BLaER1 treated with 17β-estradiol and CSF1 and Interleukin-3, amounts not matched to agents 10 nM and 100 nM (cell line): ENCODE data around the gene FANCI.
A peak's percentile ranks its signal among the peaks of the same experiment; 100 is the strongest.

Source experiments
- H3K27ac ChIP-seq, 11 experiments: shearing (Covaris generic); formaldehyde crosslinking; 2 replicates each; pipeline ENCODE4 v1.8.1; 2022
- H3K27me3 ChIP-seq, 11 experiments: shearing (Covaris generic); formaldehyde crosslinking; 2 replicates each; pipeline ENCODE4 v1.8.1; 2022
- H3K36me3 ChIP-seq, 11 experiments: shearing (Covaris generic); formaldehyde crosslinking; 2 replicates each; pipeline ENCODE4 v1.8.1; 2022
- H3K4me1 ChIP-seq, 10 experiments: shearing (Covaris generic); formaldehyde crosslinking; 2 replicates each; pipeline ENCODE4 v1.8.1; 2022
- H3K4me2 ChIP-seq, 11 experiments: shearing (Covaris generic); formaldehyde crosslinking; 2 replicates each; pipeline ENCODE4 v1.8.1; 2022
- H3K4me3 ChIP-seq, 10 experiments: shearing (Covaris generic); formaldehyde crosslinking; 2 replicates each; pipeline ENCODE4 v1.8.1; 2022
- H3K9ac ChIP-seq, 11 experiments: shearing (Covaris generic); formaldehyde crosslinking; 2 replicates each; pipeline ENCODE4 v1.8.1; 2022
- H3K9me3 ChIP-seq, 11 experiments: shearing (Covaris generic); formaldehyde crosslinking; replicated peaks in 1 of 11; 2 replicates each; pipeline ENCODE4 v1.8.1; 2022
- H4K20me1 ChIP-seq, 11 experiments: shearing (Covaris generic); formaldehyde crosslinking; 2 replicates each; pipeline ENCODE4 v1.8.1; 2022
- Cebpa-rat ChIP-seq, 11 experiments: shearing (Covaris generic); IDR thresholded peaks; 2 replicates each; pipeline ENCODE4 v1.8.1; 2022

FANCI gene

DNA sequence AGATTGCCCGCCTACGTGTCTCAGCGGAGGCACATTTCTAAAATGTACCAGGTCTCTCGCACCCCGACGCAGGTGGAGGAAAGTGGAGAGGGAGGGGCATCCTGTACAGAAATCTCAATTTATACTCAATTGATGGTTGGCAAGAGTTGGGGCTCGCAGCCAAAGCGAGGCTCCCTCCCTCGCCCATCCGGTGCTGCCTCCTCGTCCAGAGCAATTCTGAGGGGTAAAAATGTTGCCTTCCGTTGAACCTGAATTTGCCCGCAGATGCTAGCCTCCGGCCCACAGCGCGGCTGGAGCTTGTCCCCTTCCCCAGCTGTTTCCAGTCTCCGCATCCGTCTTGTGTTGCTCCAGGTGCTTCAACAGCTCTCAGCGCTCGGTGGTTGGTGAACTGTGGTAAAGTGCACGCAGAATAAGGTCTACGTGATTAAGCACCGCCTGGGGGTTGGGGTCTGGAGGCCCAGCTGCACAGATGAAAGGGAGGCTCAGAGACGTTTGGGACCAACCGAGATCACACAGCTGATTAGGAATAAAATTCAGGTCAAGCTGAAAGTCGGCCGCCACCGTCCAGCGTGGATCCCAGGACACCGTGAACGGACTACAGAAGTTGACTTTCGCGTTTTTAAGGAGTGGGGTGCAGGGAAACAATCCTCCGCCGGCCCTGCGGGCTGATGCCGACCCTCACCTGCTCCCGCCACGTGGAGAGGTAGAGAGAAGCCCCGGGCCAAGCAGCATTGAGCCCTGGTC is 91.7 kb downstream of the FANCI start:
- H3K9me3 ChIP-seq = no peaks in the 10 kb centered on the region
- H3K9ac ChIP-seq = peak overlapping the region; percentile 28 to 99 (median 96); a peak in 20 of 22 replicates
- peaks cover 37 to 57% (median 47%) of the 10 kb centered on the region in 10 experiments for H3K4me1 ChIP-seq
- H3K36me3 ChIP-seq = peaks cover 27 to 34% (median 30%) of the 10 kb centered on the region in 11 experiments
- peak overlapping the region in 10 of 11 experiments; percentile 21 to 99 (median 96); a peak in 19 of 22 replicates for H3K27ac ChIP-seq
- H3K27me3 ChIP-seq = no peaks in the 10 kb centered on the region
- H4K20me1 ChIP-seq = peaks cover 34 to 42% (median 39%) of the 10 kb centered on the region in 11 experiments
- peak overlapping the region; percentile 74 to 93 (median 82) for H3K4me2 ChIP-seq
- no peak for TF ChIP-seq Cebpa-rat (IDR thresholded peaks at IDR 0.05)
- peak overlapping the region; percentile 55 to 97 (median 87) for H3K4me3 ChIP-seq

DNA sequence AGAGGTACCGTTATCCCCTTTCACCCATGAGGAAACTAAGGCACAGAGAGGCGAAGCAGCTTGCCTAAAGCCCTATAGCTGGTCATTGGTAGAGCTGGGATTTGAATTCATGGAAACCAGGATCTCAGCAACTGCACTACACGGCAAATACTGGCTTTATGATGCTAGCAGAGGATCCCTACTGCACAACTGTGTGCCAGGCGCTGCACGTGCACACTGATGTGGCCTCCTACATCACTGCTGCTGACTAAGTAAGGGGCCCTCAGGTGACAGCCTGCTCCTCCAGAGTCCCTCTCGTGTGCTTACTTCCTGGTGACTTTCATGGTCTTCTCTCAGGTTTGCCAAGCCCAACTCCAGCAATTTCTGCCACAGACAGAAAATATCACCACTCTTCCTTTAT is 94.3 kb downstream of the FANCI start:
- Histone ChIP-seq H3K27me3 (no peaks in the 10 kb centered on the region), H4K20me1 (peaks cover 10 to 16% (median 13%) of the 10 kb centered on the region in 11 experiments; a peak in 21 of 22 replicates), H3K4me2 (no peak overlapping the region; a peak in 1 of 22 replicates), H3K9ac (no peak overlapping the region), H3K4me1 (peaks cover 15 to 33% (median 23%) of the 10 kb centered on the region in 10 experiments), H3K4me3 (no peak overlapping the region), H3K27ac (no peak overlapping the region), H3K9me3 (no peaks in the 10 kb centered on the region), H3K36me3 (peaks cover 5 to 9% (median 6%) of the 10 kb centered on the region in 11 experiments)
- TF ChIP-seq Cebpa-rat (IDR thresholded peaks at IDR 0.05) = no peak

DNA sequence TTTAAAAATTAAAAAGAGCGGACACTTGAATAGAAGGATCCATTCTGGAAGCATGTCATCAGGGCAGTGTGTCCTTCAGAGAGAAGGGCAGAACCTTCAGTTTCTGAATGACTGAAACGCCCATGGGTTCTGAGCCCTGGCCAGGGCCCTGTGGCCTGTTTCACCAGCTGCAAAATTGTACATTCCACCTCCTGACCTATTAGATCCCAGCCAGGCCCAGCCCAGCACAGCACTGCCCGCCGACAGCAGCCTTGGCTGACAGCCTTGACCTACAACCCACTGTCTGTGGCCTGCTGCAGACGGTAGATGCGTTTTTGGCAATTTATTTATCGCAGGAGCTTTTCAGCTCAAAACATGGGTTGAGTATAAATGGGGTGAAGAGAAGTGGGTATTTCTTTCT is 96.8 kb downstream of the FANCI start:
- H3K4me1 ChIP-seq = peaks cover 2 to 18% (median 12%) of the 10 kb centered on the region in 10 experiments; a peak in 18 of 20 replicates
- H3K9me3 ChIP-seq = no peaks in the 10 kb centered on the region; a peak in 1 of 22 replicates
- no peaks in the 10 kb centered on the region for H3K27me3 ChIP-seq
- no peak overlapping the region for H3K4me2 ChIP-seq
- no peak for TF ChIP-seq Cebpa-rat (IDR thresholded peaks at IDR 0.05)
- H3K36me3 ChIP-seq = no peaks in the 10 kb centered on the region
- no peak overlapping the region for H3K27ac ChIP-seq
- H4K20me1 ChIP-seq = no peaks in the 10 kb centered on the region; a peak in 1 of 22 replicates
- no peak overlapping the region for H3K4me3 ChIP-seq
- no peak overlapping the region for H3K9ac ChIP-seq

DNA sequence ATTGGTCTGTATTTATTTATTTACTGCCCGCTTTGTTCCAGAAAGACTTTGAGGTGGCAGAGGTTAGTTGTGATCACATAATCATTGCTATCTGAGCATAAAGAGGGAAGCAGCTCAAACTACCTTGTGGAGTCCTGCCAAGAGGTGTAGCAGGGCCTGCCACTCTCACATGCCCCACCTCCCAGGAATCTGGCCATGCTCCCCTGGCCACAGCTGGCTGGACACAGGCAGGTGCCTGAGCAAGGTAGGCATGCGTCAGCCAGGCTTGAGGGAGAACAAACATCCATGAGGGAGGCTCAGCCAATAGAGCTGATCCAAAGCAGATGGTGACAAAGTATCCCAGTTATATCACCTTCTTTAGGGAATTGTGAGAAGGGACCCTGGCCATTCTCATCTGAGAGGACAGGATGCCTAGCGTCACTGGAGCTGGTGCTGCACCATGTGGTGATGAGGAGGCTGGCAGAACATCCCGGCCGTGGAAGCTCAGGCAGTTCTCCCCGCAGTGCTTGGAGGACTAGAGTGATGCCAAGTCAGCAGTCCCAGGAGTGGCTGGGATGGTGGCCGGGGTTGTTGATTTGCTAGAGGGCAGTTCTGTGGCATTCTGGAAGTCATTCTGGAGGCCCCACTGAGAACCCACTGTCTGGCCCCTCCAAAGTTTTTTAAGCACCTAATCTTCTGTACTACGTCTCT is 97.7 kb downstream of the FANCI start:
- Histone ChIP-seq H3K4me2 (no peak overlapping the region), H3K9ac (no peak overlapping the region), H3K9me3 (no peaks in the 10 kb centered on the region; a peak in 1 of 22 replicates), H3K27ac (no peak overlapping the region), H3K36me3 (no peaks in the 10 kb centered on the region), H3K27me3 (no peaks in the 10 kb centered on the region), H3K4me3 (no peak overlapping the region), H4K20me1 (no peaks in the 10 kb centered on the region; a peak in 1 of 22 replicates), H3K4me1 (peaks cover 0 to 9% (median 4%) of the 10 kb centered on the region in 10 experiments; a peak in 7 of 20 replicates)
- no peak for TF ChIP-seq Cebpa-rat (IDR thresholded peaks at IDR 0.05)

DNA sequence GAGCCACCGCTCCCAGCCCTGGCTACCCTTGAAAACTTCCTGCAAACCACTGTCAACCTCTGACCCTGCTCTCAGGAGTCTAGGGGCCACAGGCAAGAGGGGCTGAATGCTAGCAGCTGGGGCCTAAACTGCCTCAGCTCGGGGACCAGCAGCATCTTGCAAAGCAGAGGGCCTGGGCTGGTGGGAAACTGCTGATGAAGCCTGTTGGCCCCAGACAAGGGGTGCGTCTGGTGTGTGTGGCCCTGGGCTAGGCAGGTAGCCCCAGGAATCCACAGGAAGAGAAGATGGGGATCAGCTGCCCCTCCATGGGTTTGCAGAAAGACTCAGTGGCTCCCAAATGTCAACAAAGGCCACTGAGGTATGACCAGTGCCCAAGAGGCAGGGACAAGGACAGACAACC is 99.1 kb downstream of the FANCI start:
- no peak overlapping the region for H3K27ac ChIP-seq
- H3K9ac ChIP-seq = no peak overlapping the region

DNA sequence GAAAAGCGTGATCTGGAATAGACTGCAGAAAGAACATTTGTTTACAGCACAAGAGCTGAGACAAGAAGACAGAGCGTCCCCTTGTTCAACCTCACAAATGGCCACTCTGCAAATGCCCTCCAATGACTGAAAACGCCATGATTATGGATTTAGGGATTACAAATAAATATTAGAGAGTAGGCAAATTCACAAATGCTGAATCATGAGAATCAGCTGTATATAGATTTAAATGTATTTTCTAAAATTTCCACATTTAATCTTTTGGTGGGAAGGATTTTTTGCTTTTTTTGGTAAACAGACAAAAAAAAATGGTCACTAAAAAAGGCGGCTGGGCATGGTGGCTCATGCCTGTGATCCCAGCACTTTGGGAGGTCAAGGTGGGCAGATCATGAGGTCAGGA is 101.5 kb downstream of the FANCI start:
- TF ChIP-seq Cebpa-rat (IDR thresholded peaks at IDR 0.05) = no peak
- Histone ChIP-seq H3K4me3 (no peak overlapping the region), H3K9me3 (no peaks in the 10 kb centered on the region; a peak in 1 of 22 replicates), H3K9ac (no peak overlapping the region), H3K4me1 (0 out of 20 replicates have a peak, but pooled peaks cover 0 to 3% (median 0%) of the 10 kb centered on the region in 10 experiments), H4K20me1 (no peaks in the 10 kb centered on the region; a peak in 2 of 22 replicates), H3K4me2 (no peak overlapping the region), H3K27ac (no peak overlapping the region), H3K27me3 (no peaks in the 10 kb centered on the region), H3K36me3 (no peaks in the 10 kb centered on the region)

More for the DNA sequence above, 99.1 kb downstream of the FANCI start:
- no peak for TF ChIP-seq Cebpa-rat (IDR thresholded peaks at IDR 0.05)
- no peak overlapping the region for H3K4me2 ChIP-seq
- peaks cover 0 to 3% (median 0%) of the 10 kb centered on the region in 10 experiments; a peak in 2 of 20 replicates for H3K4me1 ChIP-seq
- no peaks in the 10 kb centered on the region; a peak in 1 of 22 replicates for H3K9me3 ChIP-seq
- H3K4me3 ChIP-seq = no peak overlapping the region
- no peaks in the 10 kb centered on the region for H3K36me3 ChIP-seq
- no peaks in the 10 kb centered on the region for H3K27me3 ChIP-seq
- no peaks in the 10 kb centered on the region; a peak in 2 of 22 replicates for H4K20me1 ChIP-seq

DNA sequence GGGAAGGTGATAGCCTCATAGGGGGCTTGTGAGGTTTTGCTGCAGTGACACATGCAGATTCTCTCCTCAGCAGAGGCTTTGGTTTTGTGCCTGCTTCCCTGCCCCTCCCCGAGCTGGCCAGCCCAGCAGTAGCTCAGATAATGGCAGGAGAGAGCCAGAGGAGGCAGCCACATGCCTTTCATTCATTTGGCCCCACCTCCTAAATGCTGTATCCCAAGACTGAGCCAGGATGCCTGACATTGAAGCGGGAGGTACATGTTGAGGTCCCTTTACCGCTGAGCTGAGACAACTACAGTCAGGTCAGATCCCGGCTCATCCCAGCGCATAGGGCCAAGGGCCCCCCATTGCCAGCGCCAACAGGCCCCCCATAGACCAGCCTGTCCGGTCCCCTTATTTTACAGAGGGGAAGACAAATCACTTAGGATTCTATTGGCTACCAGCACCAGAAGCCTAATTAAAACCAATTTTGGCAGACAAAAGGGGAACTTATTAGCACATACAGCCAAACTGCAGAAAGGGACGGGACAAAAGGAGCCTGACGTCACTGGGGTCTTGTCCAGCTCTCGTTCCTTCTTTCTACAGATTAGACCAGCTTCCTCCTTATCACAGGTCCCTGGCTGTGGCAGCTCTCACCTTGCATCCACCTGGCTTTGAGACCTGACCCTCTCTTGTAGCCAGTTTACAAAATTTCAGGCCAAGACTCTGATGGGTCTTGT is 102.9 kb downstream of the FANCI start:
- no peak overlapping the region for H3K27ac ChIP-seq
- no peak for TF ChIP-seq Cebpa-rat (IDR thresholded peaks at IDR 0.05)
- no peak overlapping the region for H3K4me3 ChIP-seq
- H3K9me3 ChIP-seq = no peaks in the 10 kb centered on the region; a peak in 1 of 22 replicates
- no peaks in the 10 kb centered on the region; a peak in 2 of 22 replicates for H4K20me1 ChIP-seq
- no peaks in the 10 kb centered on the region for H3K27me3 ChIP-seq
- no peak overlapping the region for H3K4me2 ChIP-seq
- no peak overlapping the region for H3K9ac ChIP-seq
- H3K4me1 ChIP-seq = 0 out of 20 replicates have a peak, but pooled peaks cover 0 to 3% (median 0%) of the 10 kb centered on the region in 10 experiments
- no peaks in the 10 kb centered on the region for H3K36me3 ChIP-seq

DNA sequence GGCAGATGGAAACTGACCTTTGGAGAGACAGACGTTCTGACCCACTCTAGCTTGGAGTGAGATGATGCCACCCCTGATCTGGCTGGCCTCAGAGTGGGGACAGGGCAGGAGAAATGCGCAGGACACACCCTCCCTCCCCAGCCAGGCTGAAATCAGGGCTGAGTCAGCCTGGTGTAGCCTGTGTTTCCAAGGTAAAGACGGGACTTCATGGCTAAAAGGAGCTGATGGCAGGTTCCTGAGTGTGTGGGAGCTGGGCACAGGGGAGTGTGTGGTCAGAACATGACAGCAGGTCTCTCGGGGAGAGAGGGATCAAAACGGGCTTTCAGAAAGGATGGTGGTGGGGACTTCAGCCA is 105.4 kb downstream of the FANCI start:
- H3K9ac ChIP-seq = no peak overlapping the region
- no peak overlapping the region for H3K4me2 ChIP-seq
- H3K9me3 ChIP-seq = no peaks in the 10 kb centered on the region; a peak in 1 of 22 replicates
- no peaks in the 10 kb centered on the region for H3K27me3 ChIP-seq
- H3K27ac ChIP-seq = no peak overlapping the region
- no peaks in the 10 kb centered on the region; a peak in 1 of 22 replicates for H4K20me1 ChIP-seq
- TF ChIP-seq Cebpa-rat (IDR thresholded peaks at IDR 0.05) = no peak
- H3K4me3 ChIP-seq = no peak overlapping the region
- H3K4me1 ChIP-seq = 0 out of 20 replicates have a peak, but pooled peaks cover 0 to 3% (median 0%) of the 10 kb centered on the region in 10 experiments
- no peaks in the 10 kb centered on the region for H3K36me3 ChIP-seq

DNA sequence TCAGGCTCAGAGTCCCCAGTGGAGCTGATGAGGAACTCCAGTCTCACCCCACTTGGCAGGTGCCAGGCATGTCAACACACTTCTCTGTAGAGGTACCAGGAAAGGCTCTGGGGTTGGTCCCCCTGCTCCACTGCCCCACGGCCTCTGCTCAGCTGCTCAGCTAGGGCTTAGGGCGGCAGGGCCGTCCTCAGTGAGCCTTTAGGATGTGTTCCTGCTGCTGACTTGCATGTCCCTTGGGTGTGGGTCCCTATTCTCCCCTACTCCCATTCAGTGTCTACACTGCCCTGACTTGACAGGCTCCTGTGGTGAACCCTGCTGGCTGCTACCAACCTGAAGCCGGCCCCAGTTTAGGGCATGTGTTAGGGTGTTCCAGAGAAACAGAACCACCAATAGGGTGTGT is 108.7 kb downstream of the FANCI start:
- H3K27me3 ChIP-seq = peaks cover 2 to 23% (median 11%) of the 10 kb centered on the region in 11 experiments; a peak in 20 of 22 replicates

More for the DNA sequence above, 108.7 kb downstream of the FANCI start:
- H4K20me1 ChIP-seq = peaks cover 0 to 8% (median 0%) of the 10 kb centered on the region in 11 experiments; a peak in 5 of 22 replicates
- no peaks in the 10 kb centered on the region for H3K9me3 ChIP-seq
- H3K4me2 ChIP-seq = no peak overlapping the region
- H3K4me3 ChIP-seq = no peak overlapping the region
- no peaks in the 10 kb centered on the region for H3K4me1 ChIP-seq
- H3K27ac ChIP-seq = no peak overlapping the region
- no peak overlapping the region for H3K9ac ChIP-seq
- no peaks in the 10 kb centered on the region for H3K36me3 ChIP-seq
- no peak for TF ChIP-seq Cebpa-rat (IDR thresholded peaks at IDR 0.05)
